Fibroblast of pulmonary artery (primary cell): ENCODE measurements around the gene PTPRM.

ENCODE experiments used
- DNase-seq: peaks from one replicate; pipeline ENCODE4 v3.0.0-alpha.2; 2010; ENCODE audit warnings: low read depth
- H3K4me3 ChIP-seq: replicated peaks from 2 replicates; pipeline ENCODE4 v1.5.1; 2011; ENCODE audit warnings: low read depth, mild to moderate bottlenecking, control low read depth, low read length, moderate library complexity
- CTCF ChIP-seq: IDR thresholded peaks from 2 replicates; pipeline ENCODE4 v1.5.1; 2011; ENCODE audit warnings: mild to moderate bottlenecking, control low read depth, low read length, inconsistent platforms; ENCODE audit errors: missing control alignments

PTPRM gene

GRCh38 chr18:8011361-8011760 lies 444.2 kb downstream of the PTPRM start:
- no peak for DNase-seq
- no peak for TF ChIP-seq CTCF
- H3K4me3 ChIP-seq, result no peak overlapping the region

- DNase-seq, result no peak
- no peak overlapping the region for H3K4me3 ChIP-seq
- no peak for TF ChIP-seq CTCF
These were observed 444.8 kb downstream of the PTPRM start for GRCh38 chr18:8011906-8012305.

GRCh38 chr18:8018701-8019331 lies 451.7 kb downstream of the PTPRM start:
- H3K4me3 ChIP-seq, result no peak overlapping the region
- TF ChIP-seq CTCF, result no peak
- DNase-seq, result no peak

- DNase-seq, result no peak
- no peak for TF ChIP-seq CTCF
- no peak overlapping the region for H3K4me3 ChIP-seq
These were observed 452.5 kb downstream of the PTPRM start for GRCh38 chr18:8019600-8019999.

- TF ChIP-seq CTCF, result no peak
These were observed 453.2 kb downstream of the PTPRM start for GRCh38 chr18:8020132-8020846.

GRCh38 chr18:8029061-8029460 lies 461.9 kb downstream of the PTPRM start:
- no peak overlapping the region for H3K4me3 ChIP-seq
- DNase-seq, result no peak
- no peak for TF ChIP-seq CTCF

More at GRCh38 chr18:8020132-8020846, 453.2 kb downstream of the PTPRM start:
- no peak for DNase-seq
- H3K4me3 ChIP-seq, result no peak overlapping the region

- no peak for TF ChIP-seq CTCF
- DNase-seq, result no peak
- no peak overlapping the region for H3K4me3 ChIP-seq
These were observed 462.6 kb downstream of the PTPRM start for GRCh38 chr18:8029731-8030130.
